ENCODE data around the gene CFAP100. TPM values are rescaled to one million over a fixed set of nuclear protein-coding genes. Genes with fewer than 3 reads are reported as not detected.

CFAP100 gene
- total and polyA plus RNA-seq, 12 donors = 0.17 TPM; not detected in 11

DNA sequence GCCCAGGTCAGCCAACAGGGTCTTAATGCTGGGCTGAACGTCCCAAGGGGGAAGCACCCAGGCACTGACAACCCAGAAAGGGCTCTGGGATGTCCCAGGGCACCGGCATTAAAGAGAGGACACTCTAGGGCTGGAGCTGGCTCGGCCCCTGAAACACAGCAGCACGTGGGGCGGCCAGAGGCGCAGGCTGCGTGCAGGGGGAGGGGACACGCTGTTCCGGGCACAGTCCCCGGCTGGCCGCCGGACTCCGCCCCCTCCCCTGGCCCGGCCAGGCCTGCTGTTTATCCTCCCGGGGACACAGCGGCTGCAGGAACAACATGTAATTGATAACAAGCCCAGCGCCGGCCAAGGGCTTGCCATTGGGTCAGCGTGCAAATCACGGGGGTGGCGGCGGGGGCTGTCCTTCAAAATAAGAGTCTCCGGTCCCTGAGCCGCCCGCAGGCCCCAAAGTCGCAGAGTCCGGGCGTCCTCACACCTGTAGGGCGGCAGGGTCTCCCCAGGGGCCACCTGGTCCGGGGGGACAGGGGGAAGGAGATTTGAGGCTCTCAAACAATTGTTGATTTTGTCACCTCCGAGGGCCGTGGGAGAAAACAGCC is 38.8 kb upstream of the CFAP100 start:
- peaks cover 5 to 31% of the 10 kb centered on the region in 2 donors for H3K4me1 ChIP-seq (replicated peaks in 1 of 2)
- peak; percentile 19 to 66 for TF ChIP-seq POLR2A (IDR thresholded peaks at IDR 0.05)
- TF ChIP-seq, protein P1, sequence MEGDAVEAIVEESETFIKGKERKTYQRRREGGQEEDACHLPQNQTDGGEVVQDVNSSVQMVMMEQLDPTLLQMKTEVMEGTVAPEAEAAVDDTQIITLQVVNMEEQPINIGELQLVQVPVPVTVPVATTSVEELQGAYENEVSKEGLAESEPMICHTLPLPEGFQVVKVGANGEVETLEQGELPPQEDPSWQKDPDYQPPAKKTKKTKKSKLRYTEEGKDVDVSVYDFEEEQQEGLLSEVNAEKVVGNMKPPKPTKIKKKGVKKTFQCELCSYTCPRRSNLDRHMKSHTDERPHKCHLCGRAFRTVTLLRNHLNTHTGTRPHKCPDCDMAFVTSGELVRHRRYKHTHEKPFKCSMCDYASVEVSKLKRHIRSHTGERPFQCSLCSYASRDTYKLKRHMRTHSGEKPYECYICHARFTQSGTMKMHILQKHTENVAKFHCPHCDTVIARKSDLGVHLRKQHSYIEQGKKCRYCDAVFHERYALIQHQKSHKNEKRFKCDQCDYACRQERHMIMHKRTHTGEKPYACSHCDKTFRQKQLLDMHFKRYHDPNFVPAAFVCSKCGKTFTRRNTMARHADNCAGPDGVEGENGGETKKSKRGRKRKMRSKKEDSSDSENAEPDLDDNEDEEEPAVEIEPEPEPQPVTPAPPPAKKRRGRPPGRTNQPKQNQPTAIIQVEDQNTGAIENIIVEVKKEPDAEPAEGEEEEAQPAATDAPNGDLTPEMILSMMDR (IDR thresholded peaks at IDR 0.05) = no peak
- H3K4me3 ChIP-seq = peak overlapping the region; percentile 5 to 91 (median 58)
- WGBS, 4 donors = 0 to 2% (median 0%) methylated on average over 1 to 32 of the region's 32 CpGs
- no peaks in the 10 kb centered on the region for H3K27me3 ChIP-seq
- H3K27ac ChIP-seq = peak overlapping the region; percentile 58 to 98 (median 90)
- peaks cover 0 to 13% of the 10 kb centered on the region in 2 donors for H3K36me3 ChIP-seq (replicated peaks in 1 of 2)
- no peaks in the 10 kb centered on the region for H3K9me3 ChIP-seq (replicated peaks in 1 of 3)
- intact Hi-C loops (cut with DNase I) = no loop called here
- peak; percentile 95 to 99 (median 98) for DNase-seq

DNA sequence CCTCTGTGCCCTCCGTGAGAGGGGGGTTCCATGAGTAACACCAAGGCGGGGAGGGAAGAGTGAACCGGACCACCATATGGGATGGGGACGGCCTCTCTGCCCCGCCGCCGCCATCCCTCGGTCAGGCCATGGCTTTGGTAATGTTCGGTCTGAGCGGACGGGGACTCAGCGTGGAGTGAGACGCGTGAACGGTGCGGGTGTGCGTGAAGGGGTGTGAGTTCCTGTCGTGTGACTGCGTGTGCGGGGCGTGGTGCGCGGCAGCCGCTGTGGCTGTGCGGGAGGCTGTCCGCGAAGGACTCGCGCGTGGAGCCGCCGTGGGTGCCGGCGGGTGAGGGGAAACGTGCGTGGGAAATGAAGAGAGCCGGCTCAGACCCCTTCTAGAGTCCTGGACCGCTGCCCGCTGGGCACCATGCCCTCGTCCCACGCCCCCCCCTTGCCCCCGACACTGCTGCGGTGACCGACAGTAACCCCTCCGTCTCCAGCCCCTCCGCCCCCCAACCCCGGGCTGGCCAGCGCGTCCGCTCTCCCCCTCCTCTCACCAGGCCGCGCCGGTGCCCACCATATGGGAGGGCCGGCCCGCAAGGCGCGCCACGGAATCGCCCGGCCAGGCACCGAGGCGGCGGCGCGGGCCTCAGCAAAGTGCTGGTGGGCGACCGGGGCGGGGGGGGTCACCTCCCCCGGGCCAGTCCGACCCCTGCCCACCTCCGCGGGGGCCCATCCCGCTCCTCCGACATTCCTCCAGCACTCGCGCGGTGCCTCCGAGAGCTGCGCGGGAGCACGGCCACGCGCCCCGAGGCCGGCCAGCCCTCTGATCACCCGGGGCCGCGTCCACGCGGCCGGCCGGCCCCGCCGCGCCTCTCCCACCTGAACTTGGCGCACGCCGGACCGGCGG is 38.1 kb upstream of the CFAP100 start:
- peaks cover 5 to 31% of the 10 kb centered on the region in 2 donors for H3K4me1 ChIP-seq (replicated peaks in 1 of 2)
- no peaks in the 10 kb centered on the region for H3K9me3 ChIP-seq (replicated peaks in 1 of 3)
- WGBS, 4 donors = 0 to 1% (median 1%) methylated on average over 51 to 100 of the region's 100 CpGs; no CpG with 5 or more reads in 1 of the 4 donors
- intact Hi-C loops (cut with DNase I) = no loop called here
- H3K36me3 ChIP-seq (replicated peaks in 1 of 2) = peaks cover 0 to 6% of the 10 kb centered on the region in 2 donors
- H3K4me3 ChIP-seq = peak overlapping the region; percentile 5 to 91 (median 58)
- H3K27me3 ChIP-seq = no peaks in the 10 kb centered on the region
- peak; percentile 34 to 65 (median 55) for DNase-seq
- TF ChIP-seq, protein P1 (IDR thresholded peaks at IDR 0.05) = no peak
- TF ChIP-seq POLR2A (IDR thresholded peaks at IDR 0.05) = no peak
- H3K27ac ChIP-seq = peak overlapping the region; percentile 38 to 98 (median 90)

DNA sequence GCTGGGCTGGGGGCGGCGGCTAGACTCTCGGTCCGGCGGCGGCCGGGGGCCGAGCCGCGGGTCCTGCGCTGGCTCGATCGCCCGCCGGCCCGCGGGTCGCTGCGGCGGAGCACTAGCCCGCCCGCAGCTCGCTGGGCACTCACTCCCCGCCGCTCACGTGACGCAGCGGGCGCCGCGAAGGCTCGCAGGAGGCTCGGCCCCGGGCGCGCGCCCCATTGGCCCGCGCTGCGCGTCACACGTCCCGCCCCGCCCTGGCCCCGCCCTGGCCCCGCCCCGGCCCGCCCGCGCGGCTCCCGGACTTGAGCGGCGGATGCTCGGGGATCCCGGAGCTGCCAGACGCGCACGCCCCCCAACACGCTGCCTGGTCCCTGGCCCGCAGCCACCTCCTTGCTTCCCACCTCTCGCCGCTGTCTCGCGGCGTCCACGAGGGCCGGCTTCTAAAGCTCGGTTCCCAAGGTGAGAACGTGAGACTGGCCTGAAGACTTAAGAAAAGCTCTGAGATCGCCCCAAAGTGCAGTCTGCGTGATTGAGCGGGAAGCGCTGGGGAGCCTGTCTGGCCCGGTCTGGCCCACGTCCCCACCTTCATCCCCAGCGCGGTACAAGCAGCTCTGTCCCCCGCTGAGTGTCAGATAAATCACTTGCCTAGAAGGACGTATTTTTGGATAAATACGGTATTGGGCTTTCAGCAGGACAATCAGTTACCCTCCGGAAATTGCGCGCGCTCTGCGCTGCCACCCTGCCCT is 37.2 kb upstream of the CFAP100 start, which contains the start of gene KLF15:
Gene KLF15 (minus strand): TSS at position 114 of the 743 bp plus-strand sequence. CDS start 4,486 bp downstream, outside the sequence.
- 0 to 1% (median 0%) methylated on average over 6 to 86 of the region's 86 CpGs for WGBS, 4 donors
- Histone ChIP-seq H3K27me3 (no peaks in the 10 kb centered on the region), H3K4me3 (peak within 1 kb of the TSS; percentile 5 to 91 (median 58)), H3K9me3 (replicated peaks in 1 of 3) (no peaks in the 10 kb centered on the region), H3K4me1 (replicated peaks in 1 of 2) (peaks cover 5 to 25% of the 10 kb centered on the region in 2 donors), H3K27ac (peak within 1 kb of the TSS; percentile 38 to 98 (median 90)), H3K36me3 (replicated peaks in 1 of 2) (no peaks in the 10 kb centered on the region)
- peak; percentile 82 to 92 (median 90) for DNase-seq
- intact Hi-C loops (cut with DNase I) = no loop called here
- TF ChIP-seq, protein P1 (IDR thresholded peaks at IDR 0.05) = no peak
- TF ChIP-seq POLR2A (IDR thresholded peaks at IDR 0.05) = peak; percentile 78 to 82

Data from adrenal gland (tissue), 12 donors.